Activated CD8-positive, alpha-beta memory T cell treated with anti-CD3 and anti-CD28 coated beads, Interleukin-2, amount 50 U/mL, for 1 hour (primary cell): ENCODE data around the gene ZC2HC1C.
"Not testable (repeated sequence)": the region's sequence is repeated elsewhere in the genome, so short reads cannot be mapped to it uniquely, and the experiment has no call there.

Source experiments
- DNase-seq: peaks from one replicate; pipeline ENCODE4 v3.0.0-alpha.2; 2020; ENCODE audit errors: extremely low read depth

Gene ZC2HC1C

DNA sequence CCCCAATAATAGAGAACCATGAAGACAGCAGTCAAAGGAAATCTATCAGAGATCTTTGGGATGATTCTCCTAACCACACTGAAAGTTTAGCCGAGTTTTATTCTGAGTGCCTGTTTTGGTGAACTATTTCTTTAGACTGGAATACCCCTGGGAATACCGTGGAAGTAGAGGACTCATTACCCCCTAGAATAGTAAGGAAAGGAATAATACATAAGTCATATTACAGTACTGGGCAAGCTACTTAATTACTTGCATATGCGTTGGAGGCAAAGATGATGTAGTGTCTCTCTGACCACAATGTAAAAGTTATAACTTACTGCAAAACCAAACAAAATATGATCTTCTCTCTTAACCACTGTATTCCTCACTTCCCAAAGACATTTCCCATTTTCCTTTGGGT lies 25.5 kb downstream of the ZC2HC1C start:
- DNase-seq, result no peak

DNA sequence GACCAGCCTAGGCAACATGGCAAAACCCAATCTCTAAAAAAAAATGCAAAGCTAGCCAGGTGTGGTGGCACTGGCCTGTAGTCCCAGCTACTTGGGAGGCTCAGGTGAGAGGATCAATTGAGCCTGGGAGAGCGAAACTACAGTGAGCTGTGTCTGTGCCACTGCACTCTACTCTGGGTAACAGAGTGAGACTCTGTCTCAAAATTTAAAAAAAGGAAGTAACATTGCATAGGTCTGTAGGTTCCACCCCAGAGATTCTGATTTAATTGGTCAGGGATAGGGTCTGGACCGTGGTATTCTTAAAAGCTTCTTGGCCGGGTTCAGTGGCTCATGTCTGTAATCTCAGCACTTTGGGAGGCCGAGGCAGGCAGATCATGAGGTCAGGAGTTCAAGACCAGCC lies 26.2 kb downstream of the ZC2HC1C start:
- DNase-seq, result no peak

DNA sequence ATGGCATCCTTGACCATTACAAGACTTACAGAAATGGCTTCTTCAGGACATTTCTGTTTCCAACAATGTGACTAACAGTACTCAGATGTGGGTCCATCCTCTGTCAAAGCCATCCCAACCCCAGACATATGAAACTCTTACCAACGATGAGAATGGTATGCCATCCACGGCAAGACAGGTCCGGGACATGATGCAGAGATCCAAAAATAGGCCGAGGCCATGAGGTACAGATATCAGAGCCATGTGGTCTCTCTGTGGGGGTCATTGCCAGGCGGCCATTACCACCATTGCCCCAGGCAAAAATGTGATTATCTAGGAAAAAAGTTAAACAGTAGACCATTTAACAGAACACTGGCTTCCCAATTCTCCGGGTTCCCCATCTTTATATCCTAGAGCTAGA lies 27.5 kb downstream of the ZC2HC1C start:
- no peak for DNase-seq

DNA sequence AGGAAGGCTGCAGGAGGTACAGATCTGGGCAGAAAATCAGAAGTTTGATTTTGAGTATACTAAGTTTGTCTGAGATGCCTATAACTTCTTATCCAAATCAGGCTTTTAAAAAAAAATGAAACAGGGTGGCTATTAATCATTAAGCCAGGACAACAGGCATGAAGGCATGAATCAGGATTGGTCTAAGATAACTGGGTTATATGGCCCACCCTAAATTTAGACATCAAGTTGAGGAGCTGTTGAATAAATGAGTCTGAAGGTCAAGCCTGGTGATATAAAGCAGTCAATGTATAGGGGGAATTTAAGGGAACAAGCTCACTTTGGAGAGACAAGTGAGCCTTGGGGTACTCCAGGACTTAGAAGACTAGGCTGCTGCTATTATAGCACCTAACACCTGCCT lies 28.8 kb downstream of the ZC2HC1C start:
- no peak for DNase-seq

DNA sequence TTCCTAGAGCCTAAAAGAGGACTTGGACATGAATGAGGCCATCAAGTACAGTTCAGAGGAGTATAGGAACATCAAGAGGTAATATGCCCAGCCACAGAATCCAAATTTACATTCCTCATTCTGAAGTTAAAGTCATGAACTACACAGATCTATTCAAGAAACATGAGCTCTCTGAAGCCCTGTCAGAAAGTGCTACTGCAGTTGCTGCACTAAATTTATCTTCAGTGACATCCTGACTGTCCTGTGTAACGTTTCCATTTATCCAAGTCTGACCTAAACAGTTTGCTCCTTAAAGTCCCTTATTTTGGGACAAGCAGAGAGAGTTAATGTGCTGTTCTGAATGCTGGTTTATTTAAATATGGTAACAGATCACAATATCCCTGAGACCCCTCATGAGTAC lies 29.2 kb downstream of the ZC2HC1C start:
- DNase-seq, result no peak

DNA sequence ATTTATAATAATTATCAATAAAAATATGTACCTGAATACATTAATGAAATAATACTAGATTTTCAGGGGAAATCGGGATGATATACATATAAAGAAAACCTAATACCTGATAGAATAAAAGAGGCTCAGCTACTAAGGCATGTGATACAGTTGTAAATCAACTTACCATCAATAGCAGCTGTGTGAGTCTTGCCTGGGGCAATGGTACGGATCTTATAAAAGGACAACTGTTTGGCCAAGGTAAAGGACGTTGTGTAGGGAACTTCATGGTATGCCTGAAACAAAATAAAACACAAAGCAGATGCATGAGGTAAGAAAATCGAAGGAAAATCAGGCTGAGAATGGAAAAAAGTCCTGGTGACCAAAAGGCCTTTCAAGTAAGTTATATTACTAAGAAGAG lies 32.0 kb downstream of the ZC2HC1C start:
- DNase-seq, result no peak

DNA sequence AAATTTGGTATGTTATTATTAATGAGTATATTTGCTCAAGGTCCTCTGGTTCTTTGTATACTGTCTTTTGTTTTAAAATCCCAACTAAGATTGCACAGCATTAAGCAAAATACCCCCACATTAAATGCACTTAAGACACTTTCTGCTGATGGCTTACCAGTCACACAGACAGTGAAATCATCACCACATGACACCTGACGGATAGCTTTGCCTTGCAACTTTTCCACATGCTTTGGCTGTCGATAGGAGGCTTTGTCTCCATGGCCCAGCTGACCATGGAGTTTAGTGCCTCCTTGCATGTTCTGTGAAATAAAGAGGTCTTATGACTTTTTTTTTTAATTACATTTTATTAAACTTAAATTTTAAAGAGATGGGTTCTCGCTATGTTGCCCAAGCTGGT lies 37.7 kb downstream of the ZC2HC1C start:
- DNase-seq, result no peak

DNA sequence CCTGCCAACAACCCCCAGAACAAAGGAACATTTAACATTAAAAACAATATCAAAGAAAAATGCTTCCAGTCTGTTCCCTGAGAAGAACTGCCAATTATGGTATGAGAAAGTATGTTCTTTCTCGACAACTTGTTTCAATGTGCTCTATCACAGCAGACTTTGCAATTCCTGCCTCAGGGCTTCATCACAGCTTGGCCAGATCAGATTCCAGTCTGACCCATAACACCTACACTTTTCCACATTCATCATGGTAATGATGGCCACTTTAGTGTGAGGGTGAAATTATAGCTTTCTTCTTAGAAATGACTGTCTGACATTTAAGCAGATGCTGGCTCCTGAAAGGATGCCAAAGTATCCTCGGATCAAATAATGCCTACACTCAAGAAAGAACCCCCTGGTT lies 40.4 kb downstream of the ZC2HC1C start:
- no peak for DNase-seq

DNA sequence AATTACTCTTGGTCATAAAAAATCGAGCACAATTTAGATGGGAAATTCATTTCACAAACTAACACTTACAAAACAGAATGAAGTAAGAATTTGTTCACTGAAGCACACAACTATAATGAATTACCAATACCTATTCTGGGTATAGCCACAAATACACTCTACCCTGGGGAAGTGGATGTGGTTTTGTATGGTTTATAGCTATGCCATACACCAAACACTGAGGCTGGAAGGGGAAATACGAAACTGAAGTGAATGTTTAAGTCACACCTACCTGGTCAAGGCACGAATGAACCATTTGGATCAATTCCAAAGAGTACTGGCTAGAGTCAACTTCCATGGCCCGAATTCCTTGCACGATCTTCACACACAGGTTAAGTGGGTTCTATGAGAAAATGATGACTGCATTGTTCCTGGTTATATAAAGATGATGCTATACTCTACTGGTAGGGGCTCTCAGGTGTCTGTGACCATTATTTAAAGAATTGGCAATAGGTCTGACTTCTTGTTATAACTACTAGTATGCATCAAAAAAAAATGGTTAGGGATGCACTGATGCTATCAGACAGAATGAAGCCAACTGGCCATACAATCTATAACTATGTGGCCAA lies 44.6 kb downstream of the ZC2HC1C start:
- DNase-seq, result no peak

DNA sequence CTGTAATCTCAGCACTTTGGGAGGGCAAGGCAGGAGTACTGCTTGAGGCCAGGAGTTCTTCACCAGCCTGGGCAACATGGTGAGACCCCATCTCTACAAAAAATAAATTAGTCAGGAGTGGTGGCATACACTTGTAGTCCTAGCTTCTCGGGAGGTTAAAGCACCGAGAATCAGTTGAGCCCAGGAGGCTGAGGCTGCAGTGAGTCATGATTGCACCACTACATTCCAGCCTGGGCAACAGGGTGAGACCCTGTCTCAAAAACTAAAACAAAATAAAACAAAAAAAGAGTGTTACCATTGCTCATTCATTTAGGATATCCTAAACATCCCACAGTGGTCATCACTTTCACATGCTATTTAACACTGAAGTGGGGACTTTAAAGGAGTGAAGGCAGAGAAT lies 49.6 kb downstream of the ZC2HC1C start:
- no peak for DNase-seq

DNA sequence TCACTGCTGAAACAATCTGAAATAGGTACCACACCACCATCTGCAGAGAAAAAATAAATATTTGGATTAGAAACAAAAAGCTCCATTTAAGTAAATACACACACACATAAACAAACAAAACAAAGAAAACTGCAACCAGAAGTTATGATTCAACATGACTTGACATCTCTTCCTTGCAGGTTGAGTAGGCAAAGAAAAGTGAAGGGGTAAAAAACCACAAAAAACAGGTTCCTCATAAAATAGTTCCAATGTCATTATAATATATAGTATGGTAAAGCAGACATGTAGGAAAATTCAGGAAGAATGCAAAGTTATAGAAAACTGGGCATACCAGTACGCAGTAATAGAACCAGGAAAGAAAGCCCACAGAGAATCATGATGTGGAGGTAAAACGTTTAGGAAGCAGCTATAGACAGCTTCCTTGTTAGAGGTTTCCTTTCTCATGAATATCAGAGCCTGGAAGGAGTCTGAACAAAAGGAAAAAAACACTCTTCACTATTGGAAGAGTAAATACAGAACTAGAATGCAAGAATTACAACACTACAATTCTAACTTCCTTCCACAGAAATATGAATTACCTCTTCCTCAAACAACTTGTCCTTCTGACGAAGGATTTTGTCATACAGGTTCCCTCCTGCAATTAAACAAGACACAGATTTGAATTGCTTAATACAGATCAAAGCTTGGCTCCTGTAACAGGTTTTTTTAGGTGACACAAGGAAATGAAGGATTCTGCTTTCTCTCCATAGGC lies 51.3 kb downstream of the ZC2HC1C start:
- no peak for DNase-seq

DNA sequence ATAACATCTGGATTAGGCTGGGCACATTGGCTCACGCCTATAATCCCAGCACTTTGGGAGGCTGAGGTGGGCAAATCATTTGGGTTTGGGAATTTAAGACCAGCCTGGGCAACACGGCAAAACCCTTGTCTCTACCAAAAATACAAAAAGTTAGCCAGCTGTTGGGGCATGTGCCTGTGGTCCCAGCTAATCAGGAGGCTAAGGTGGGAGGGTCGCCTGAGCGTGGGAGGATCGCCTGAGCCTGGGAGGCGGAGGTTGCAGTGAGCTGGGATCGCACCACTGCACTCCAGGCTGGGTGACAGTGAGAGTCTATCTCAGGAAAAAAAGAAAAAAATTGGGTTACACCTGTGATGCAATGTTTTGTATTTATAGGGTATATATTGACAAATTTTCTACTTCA lies 52.1 kb downstream of the ZC2HC1C start:
- DNase-seq, result no peak

DNA sequence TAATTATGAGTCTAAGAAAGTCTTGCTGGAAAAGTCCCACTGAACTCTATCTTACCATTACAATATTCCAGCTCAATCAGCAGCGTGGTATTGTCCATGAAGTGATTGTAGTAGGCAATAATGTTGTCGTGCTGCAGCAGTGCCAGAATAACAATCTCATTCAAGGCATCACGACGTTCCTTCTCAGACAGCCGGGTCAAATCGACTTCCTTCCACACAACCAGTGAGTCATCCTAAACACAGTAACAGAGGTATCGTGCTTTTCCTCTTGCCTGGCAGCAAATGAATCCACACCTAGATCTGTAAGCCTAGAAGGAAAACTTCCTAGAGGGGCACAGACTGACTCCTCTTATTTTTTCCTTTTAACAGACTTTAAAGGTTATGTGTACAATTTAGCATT lies 54.5 kb downstream of the ZC2HC1C start:
- no peak for DNase-seq

DNA sequence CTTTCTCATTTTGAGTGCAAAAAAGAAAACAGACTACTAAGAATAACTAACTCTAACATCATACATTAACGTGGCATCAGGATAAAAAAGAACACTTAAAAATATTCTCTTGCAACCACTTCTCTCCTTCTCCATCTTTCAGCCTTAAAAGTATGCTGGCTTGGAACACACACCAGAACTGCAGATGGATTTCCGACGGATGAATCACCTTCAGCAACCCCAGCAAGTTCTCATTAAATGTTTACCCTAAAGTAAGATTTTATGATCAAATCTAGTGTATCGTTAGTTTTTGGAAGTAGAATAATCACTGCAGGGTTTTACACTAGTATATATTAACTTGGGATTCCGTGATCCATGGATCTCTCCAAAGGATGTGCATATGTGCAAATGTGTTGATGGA lies 56.2 kb downstream of the ZC2HC1C start:
- DNase-seq, result no peak

DNA sequence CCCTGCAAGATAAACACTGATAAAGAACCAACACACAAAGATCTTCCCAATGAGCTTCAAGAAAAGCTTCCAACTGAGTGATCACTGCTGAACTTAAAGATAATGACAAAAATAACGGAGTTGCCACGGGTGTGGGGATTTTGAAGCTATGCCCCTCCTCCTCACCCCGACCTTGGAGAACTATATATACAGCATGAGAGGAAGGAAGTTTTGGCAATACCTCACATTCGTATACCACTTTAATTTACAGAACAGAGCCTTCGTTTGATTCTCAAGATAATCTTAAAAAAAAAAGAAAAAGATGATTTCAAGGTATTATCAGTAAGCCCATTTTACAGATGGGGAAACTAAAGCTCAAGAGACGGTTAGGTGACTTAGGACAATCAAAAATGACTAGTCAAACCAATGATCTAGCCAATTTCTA lies 56.7 kb downstream of the ZC2HC1C start:
- no peak for DNase-seq

DNA sequence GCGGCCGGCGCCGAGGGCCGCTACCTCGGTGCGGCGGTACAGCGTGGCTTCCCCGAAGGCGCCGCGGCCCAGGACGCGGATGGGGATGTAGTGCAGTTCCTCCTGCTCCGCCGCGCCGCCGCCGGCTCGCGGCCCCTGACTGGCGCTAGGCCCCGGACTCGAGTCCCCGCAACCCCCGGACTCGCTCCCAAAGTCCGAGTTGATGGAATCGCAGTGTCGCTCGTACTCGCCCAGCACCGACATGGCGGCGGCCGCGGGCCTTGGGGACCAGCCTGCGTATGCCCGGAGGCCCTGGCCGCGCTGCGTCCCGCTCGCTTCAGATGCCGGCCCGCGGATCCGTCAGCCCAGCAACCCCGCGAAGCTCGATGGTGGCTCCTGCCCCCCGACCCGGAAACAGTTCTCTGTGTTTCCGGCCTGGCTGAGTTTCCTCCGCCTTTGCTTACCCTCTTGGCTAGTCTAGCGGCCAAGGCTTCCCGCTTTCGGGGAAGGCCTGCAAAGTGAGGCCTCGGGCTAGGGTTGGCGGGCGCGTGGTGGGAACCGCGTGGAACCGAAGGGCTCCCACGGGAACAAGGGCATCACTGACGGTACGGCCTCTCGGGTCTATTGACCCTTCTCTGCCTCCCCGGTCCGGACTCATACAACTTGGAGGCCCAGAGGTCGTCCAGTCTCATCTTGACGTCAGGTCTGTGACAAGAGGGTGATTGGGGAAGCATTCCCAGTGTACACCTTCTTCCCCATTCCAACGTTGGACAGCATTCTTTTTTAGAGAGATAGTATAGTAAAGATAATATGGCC lies 57.4 kb downstream of the ZC2HC1C start, which contains the start of gene NEK9:
Gene NEK9, minus strand, starts transcription at position 370 of the 795 bp plus-strand sequence. Its CDS starts 127 bp downstream, at position 243.
- peak; percentile 65 for DNase-seq

DNA sequence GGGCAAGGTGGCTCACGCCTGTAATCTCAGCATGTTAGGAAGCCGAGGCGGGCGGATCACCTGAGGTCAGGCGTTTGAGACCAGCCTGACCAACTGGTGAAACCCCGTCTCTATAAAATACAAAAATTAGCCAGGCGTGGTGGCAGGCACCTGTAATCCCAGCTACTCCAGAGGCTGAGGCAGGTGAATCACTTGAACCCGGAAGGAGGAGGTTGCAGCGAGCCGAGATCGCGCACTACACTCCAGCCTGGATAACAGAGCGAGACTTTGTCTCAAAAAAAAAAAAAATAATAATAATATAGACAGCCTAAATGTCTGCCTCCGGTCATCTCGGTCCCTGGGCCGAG lies 58.0 kb downstream of the ZC2HC1C start:
- DNase-seq, result not testable (repeated sequence)

DNA sequence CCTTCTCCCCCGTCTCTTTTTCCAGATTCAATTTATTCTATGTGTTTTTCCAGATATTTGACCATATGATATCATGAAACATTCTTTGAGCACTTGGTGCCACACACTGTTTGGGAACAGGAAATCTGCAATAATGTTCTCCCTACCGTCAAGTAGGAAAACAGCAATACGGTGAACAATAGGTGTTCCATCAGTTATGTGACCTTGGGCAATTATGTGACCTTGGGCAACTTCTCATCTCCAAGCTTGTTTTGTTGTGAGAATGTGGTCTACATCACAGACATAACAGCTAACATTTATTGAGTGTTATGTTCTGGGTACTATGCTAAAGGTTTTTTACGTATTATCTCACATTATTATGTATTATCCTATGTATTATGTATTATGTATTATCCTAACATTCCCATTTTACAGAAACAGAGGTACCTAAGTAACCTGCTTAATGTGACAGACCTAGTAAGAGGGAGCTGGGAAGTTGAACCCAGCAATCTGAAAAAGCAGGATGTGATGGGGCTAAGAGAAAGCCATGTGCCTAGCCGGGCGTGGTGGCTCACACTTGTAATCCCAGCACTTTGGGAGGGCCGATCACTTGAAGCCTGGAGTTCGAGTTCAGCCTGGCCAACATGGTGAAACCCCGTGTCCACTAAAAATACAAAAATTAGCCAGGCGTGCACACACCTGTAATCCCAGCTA lies 58.6 kb downstream of the ZC2HC1C start:
- no peak for DNase-seq

DNA sequence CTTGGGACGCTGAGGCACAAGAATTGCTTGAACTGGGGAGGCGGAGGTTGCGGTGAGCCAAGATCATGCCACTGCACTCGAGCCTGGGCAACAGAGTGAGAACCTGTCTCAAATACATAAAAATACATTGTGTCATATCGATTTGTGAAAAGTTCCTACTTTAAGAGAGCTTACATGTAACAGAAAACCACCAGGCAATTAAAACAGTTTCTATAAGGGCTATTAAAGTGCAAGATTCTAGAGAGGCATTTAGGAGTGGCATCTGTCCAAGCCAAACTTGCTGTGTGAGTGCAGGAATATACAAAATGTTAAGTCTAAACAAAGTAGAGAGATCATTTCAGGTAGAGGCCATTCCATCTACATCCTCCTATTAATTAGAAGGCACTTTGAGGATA lies 59.2 kb downstream of the ZC2HC1C start:
- no peak for DNase-seq
